IPS-NIHi7 (cell line): Measurements from ENCODE around the gene GARIN5A.
"Not testable (repeated sequence)": the region's sequence is repeated elsewhere in the genome, so short reads cannot be mapped to it uniquely, and the experiment has no call there.

Experiments used
- DNase-seq: peaks from one replicate; pipeline ENCODE4 v3.0.0; 2012; ENCODE audit warnings: mixed read lengths; ENCODE audit errors: extremely low spot score

Gene GARIN5A

GRCh38 chr19:50488389-50489194 lies 11.9 kb upstream of the GARIN5A start:
- DNase-seq: no peak

GRCh38 chr19:50486823-50487515 lies 10.3 kb upstream of the GARIN5A start:
- DNase-seq: peak; percentile 63

GRCh38 chr19:50485284-50485955 lies 8.8 kb upstream of the GARIN5A start:
- no peak for DNase-seq

- no peak for DNase-seq
Observed at GRCh38 chr19:50482916-50483315, 6.3 kb upstream of the GARIN5A start.

GRCh38 chr19:50482271-50482855 lies 5.7 kb upstream of the GARIN5A start:
- DNase-seq: no peak

- no peak for DNase-seq
Observed at GRCh38 chr19:50481351-50482149, 4.9 kb upstream of the GARIN5A start.

- no peak for DNase-seq
Observed at GRCh38 chr19:50480281-50481111, 3.8 kb upstream of the GARIN5A start.

- DNase-seq: no peak
Observed at GRCh38 chr19:50479761-50480251, 3.2 kb upstream of the GARIN5A start.

GRCh38 chr19:50478901-50479715 lies 2.5 kb upstream of the GARIN5A start:
- DNase-seq: peak; percentile 79

GRCh38 chr19:50477751-50478515 lies 1.3 kb upstream of the GARIN5A start:
- DNase-seq: no peak

GRCh38 chr19:50476907-50477238 lies 225 bp upstream of the GARIN5A start:
- DNase-seq: no peak

- DNase-seq: no peak
Observed at GRCh38 chr19:50475736-50476223, 868 bp downstream of the GARIN5A start.

GRCh38 chr19:50475101-50475568 lies 1.5 kb downstream of the GARIN5A start:
- no peak for DNase-seq

- DNase-seq: not testable (repeated sequence)
Observed at GRCh38 chr19:50473336-50473735, 3.3 kb downstream of the GARIN5A start.

GRCh38 chr19:50468818-50469217 lies 7.8 kb downstream of the GARIN5A start:
- no peak for DNase-seq

GRCh38 chr19:50467566-50467965 lies 9.1 kb downstream of the GARIN5A start:
- DNase-seq: no peak

GRCh38 chr19:50466706-50467039 lies 10.0 kb downstream of the GARIN5A start:
- no peak for DNase-seq

- peak; percentile 83 for DNase-seq
Observed at GRCh38 chr19:50465986-50466705, 10.5 kb downstream of the GARIN5A start.
